ENCODE data around the gene HSF4.

HSF4 gene

GRCh38 chr16:67166598-67167168, 2.1 kb downstream of the HSF4 start:
- no peak for DNase-seq (ENCODE audit: low read depth)

- DNase-seq (ENCODE audit: low read depth): no peak
Observed at GRCh38 chr16:67167588-67167987, 3.0 kb downstream of the HSF4 start.

GRCh38 chr16:67169011-67169451, 4.5 kb downstream of the HSF4 start:
- DNase-seq (ENCODE audit: low read depth): no peak

DNA sequence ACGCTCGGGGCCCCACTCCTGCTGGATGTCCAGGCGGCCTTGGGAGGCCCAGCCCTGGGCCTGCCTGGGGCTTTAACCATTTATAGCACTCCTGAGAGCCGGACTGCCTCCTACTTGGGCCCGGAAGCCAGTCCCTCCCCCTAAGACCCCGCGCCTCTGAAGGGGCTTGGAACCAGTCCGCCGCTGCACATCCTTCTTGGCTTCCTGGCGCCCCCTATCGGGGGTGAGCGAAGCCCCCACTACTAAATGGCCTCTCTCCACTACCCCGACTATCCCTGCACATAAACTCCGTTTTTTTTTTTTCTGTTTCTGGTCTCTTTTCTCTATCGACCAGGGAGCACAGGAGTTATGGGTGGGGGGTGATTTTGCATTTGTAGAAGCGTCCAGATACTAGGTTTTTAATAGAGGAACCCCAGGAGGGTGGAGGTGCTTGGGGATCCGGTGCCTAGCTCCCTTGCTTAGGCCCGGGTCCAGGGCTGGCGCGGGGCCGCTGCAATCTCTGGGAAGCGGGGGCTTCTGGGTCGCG, 5.2 kb downstream of the HSF4 start:
- DNase-seq (ENCODE audit: low read depth): peak; percentile 34

DNA sequence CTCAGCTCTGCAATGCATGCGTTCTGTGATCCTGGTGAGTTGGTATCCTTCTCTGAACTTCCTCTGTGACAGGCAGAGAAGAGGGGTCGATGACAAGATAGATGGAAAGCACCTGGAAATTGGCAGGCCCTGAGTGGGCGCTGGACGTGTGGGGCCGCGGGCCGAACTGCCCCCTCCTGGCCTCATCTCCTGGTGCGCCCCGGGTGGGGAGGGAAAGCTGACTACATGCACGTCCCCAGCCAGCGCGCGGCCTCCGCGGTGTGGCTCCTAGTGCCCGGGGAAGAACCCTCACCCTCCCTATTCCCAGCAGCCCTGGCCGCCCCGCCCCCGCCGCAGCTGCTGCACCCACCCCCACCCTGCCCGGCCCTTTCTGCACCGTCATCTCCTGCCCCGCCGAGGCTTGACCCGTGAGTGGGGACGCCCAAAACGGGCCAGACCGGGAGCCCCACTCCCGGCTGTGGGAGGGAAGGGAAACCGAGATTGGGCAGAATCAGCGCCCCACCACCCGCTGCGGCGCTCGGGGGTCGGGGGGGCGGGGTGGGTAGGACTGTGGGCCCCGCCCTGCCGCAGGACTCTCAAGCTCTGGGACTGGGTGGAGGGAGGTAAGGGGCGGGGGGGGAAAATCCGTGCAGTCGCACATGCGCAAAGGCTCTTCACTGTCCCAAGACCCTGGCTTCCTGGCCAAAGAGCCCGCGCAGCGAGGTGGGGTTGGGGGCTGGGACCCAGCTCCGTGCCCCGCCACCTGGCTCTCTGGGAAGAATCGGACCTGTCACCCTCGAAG, 5.8 kb downstream of the HSF4 start, which contains the start of gene NOL3:
Gene NOL3 (plus strand): TSS at position 371 of the 781 bp plus-strand sequence.
- peak; percentile 88 for DNase-seq (ENCODE audit: low read depth)

GRCh38 chr16:67170949-67171649, 6.6 kb downstream of the HSF4 start:
- no peak for DNase-seq (ENCODE audit: low read depth)

DNA sequence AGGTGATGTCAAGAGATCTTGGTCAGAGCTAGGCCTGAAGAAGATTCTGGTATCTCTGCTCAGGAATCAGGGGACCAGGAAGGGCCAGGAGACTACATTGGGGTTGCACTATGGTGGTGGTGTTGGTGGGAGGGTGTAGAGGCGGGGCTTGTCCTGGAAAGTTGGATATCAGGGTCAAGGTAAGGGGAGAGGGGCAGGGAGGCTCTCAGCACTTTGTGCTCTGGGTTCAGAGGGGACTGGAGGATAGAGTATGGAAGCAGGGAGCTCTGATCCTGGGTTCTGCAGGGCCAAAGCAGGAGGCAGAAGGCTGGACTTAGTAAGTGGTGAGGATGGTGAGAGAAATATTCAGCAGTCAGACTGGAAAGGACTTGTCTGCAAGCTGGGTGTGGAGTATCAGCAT, 8.8 kb downstream of the HSF4 start:
- no peak for DNase-seq (ENCODE audit: low read depth)

DNA sequence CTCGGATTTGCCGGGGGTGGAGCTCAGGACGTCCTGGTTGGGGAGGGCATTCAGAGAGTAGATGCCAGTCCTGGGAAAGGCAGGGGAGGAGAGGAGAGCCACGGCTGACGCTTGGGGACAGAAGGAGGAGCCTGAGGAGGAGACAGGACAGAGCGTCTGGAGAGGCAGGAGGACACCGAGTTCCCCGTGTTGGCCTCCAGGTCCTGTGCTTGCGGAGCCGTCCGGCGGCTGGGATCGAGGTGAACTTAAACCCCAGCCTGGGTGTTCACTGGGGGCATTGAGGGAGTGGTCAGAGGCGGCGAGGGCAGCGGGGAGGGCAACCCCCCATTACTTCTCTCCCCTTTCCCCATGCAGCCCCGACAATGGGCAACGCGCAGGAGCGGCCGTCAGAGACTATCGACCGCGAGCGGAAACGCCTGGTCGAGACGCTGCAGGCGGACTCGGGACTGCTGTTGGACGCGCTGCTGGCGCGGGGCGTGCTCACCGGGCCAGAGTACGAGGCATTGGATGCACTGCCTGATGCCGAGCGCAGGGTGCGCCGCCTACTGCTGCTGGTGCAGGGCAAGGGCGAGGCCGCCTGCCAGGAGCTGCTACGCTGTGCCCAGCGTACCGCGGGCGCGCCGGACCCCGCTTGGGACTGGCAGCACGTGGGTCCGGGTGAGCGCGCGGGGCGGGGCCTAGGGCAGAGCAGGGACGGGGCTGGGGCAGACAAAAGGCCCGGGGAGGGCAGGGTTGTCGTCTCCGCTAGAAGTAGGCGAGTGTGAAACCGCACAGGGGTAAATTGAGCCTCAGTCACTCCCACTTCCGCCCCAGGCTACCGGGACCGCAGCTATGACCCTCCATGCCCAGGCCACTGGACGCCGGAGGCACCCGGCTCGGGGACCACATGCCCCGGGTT, 9.5 kb downstream of the HSF4 start:
- peak; percentile 89 for DNase-seq (ENCODE audit: low read depth)

DNA sequence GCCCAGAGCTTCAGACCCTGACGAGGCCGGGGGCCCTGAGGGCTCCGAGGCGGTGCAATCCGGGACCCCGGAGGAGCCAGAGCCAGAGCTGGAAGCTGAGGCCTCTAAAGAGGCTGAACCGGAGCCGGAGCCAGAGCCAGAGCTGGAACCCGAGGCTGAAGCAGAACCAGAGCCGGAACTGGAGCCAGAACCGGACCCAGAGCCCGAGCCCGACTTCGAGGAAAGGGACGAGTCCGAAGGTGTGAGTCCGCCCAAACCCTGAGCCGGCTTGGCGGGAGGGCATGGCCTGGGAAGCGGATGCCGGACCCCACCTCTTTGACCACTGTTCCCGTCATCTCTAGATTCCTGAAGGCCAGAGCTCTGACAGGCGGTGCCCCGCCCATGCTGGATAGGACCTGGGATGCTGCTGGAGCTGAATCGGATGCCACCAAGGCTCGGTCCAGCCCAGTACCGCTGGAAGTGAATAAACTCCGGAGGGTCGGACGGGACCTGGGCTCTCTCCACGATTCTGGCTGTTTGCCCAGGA, 10.2 kb downstream of the HSF4 start:
- DNase-seq (ENCODE audit: low read depth): no peak

DNA sequence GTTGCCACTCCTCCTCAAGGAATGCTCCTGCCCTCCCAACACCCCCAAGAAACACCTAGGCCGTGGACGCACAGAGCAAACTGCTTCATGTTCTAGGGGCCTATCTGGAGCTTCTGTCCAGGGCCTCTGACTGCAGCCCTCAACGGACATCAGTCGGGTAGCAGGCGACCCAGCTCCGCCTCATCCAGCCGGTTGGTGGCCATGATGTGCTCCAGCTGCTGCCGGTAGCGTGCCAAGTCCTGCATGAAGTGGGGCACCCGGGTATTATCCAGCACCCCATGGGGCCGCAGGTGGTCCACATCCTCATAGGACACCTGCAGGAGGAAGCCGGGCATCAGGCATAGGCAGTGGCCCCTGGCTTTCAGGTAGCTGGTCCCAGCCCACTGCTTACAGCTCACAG, 12.1 kb downstream of the HSF4 start:
- no peak for DNase-seq (ENCODE audit: low read depth)

DNA sequence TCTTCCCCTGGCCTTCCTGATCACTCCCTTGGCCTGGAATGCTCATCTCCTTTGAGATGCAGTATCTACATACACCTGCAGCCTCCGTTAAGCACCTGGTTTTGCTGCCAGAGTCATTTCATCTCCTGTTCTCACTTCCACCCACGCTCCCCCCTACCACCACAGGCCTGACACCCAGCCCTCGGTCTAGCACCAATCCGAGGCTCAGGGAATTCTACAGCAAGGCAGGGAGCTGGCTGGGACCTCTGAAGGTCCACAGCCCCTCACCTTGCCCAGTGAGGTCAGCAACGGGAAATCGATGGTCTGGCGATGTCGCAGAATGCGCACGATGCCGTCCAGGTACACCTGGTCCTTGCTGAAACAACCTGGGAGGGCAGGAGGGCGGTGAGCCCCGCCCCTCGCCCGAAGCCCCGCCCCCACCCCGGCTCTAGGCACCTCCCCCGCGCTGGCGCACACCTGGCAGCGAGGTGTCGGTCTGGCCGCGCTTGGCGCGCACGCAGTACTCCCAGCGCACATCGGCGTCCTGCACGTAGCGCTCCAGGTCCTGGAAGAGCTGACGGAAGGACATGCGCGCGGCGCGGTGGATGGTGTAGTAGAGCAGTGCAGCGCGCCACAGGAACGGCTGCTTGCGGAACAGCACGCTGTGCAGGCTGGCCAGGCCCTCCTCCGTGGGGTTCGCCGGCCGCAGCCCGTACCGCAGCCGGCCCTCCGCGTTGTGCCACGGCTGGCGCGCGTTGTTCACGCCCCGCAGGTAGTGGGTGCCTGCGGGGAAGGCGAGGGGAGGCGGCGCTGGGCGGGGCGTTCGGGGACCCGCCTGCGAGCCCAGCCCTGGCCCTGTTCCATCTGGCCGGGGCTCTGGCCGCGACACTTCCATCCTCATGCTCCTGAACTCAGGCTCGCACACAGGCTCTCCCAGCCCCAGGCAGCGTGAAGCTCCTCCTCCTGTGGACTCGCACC, 13.5 kb downstream of the HSF4 start:
- peak; percentile 49 for DNase-seq (ENCODE audit: low read depth)

DNA sequence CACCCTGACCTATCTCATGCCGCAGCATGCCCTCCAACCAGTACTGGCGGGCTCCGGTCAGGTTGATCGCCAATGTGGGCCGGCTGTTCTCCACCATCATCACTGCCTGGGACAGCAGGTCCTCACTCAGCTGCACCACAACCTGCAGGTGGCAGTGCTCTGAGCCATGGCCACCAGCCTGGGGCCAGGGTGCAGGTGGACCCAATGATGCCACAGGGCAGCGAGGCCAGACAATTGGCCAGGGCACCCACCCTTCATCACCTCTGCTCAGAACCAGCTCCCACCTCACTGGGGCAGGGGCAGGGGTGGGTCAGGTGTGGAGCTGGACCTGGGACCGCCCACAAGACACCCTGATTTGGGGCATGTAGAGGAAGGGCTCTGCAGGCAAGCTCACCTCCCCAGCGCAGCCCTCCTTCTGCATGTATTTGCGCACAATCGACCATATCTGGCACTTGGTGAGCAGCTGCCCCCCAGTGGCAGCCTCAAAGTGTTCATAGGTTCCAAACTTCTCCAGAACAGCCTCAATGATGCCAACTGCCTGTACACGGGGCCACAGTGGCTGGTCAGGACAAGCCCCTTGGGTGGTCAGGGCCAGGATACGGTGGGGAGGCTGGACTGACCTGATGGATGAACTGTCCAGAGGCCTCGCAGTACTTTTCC, 15.0 kb downstream of the HSF4 start:
- DNase-seq (ENCODE audit: low read depth): no peak

- DNase-seq (ENCODE audit: low read depth): no peak
Observed at GRCh38 chr16:67180166-67180565, 15.6 kb downstream of the HSF4 start.

DNA sequence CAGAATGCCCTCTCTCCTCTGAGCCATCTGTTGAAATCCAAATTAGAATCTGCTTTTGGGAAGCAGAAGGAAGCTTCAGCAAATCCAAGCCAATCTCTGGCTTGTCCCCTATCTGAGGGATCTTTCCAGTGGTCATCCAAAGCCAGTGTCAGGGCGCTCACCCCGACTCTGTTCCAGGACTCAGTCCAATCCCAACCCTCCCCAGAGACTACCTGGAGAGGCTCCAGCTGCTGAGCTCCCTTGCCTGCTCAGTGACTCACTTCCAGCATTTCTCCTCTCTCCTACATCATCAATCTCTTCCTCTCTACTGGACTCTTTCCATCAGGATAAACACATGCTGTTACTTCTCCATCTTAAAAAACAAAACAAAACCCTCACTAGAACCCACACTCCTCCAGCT, 16.8 kb downstream of the HSF4 start:
- peak; percentile 83 for DNase-seq (ENCODE audit: low read depth)

DNA sequence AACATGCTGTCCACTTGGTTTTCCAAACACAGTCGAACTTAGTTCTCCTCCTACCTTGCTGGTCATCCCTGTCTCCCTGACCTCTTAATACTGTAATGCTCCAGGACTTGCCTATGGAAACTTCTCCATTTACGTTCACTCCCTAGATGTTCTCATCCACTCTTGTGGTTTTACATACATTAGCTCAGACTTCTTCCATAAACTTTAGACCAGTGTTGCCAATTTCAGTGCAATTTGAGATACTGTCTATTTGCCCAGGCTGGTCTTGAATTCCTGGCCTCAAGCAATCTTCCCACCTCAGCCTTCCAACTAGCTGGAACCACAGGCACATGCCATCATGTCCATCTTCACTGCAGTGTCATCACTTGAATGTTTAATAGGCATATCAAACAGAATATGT, 17.7 kb downstream of the HSF4 start:
- DNase-seq (ENCODE audit: low read depth): no peak

- no peak for DNase-seq (ENCODE audit: low read depth)
Observed at GRCh38 chr16:67183284-67183626, 18.7 kb downstream of the HSF4 start.

DNA sequence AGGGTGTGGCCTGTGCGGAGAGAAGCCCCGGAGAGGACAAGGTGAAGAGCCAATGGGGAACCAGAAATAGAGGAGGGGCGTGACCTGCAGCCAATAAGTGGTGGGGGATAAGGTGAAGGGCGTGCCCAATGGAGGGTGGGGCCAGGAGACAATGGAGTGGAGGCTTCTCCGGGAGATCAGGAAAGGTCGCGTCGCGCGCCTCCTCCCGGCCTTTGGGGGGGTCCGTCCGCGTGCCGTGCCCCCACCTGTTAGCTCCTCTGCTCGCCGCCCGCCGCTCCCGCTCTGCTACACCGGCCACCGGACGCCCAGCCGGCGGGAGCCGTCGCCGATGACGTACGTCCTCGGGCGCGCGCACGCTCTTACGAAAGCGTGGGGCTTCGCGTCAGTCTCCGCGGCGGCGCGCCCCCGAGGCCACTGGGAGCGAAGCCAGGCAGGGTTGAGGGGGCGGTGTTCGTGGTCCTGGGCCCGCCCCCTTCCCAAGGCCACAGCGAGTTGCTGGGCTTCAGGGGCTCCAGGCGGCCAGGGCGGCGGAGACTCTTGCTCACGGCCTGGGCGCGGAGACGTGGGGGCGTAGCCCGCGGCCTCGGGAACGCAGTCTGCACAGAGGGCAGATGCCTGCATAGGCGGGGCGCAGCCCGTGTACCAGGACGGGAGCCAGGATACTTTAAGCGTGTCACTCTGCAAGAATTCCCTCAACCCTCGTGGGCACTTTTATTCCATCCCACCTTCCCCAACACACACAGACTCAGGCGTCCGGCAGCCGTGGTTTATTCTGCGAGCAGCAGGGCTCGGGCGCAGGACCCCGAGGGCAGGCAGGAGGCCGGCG, 19.3 kb downstream of the HSF4 start, which contains the start of gene MATCAP1:
Gene MATCAP1 (minus strand): TSS at position 337 of the 826 bp plus-strand sequence. CDS start 3,353 bp downstream, outside the sequence.
- peak; percentile 99 for DNase-seq (ENCODE audit: low read depth)

DNA sequence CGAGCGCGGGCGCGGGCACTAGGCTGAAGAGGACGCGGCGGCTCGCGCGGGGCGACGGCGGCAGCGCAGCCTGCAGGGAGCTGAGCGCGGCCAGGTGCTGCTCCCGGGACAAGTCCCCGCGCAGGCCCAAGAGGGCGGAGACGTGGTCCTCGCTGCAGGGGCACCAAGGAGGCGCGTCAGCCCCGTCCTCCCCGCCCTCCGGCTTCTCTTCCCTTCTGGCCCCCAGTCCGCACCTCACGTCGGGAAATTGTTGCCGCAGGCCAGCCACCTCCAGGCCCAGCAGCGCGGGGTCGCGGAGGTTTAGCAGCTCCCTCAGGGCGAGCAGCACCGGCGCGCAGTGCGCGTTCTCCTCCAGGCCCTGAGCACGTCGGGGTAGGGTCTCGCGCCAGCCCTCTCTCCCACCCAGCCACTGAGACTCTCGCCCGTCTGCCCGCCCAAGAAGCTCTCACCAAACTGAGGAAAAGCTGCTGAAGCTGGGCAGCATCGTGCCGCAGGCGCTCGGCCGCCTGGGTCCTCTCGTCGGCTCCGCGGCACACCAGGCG, 20.0 kb downstream of the HSF4 start:
- no peak for DNase-seq (ENCODE audit: low read depth)
